ENCODE data around the gene SLC38A7.

- TF ChIP-seq, protein P1, sequence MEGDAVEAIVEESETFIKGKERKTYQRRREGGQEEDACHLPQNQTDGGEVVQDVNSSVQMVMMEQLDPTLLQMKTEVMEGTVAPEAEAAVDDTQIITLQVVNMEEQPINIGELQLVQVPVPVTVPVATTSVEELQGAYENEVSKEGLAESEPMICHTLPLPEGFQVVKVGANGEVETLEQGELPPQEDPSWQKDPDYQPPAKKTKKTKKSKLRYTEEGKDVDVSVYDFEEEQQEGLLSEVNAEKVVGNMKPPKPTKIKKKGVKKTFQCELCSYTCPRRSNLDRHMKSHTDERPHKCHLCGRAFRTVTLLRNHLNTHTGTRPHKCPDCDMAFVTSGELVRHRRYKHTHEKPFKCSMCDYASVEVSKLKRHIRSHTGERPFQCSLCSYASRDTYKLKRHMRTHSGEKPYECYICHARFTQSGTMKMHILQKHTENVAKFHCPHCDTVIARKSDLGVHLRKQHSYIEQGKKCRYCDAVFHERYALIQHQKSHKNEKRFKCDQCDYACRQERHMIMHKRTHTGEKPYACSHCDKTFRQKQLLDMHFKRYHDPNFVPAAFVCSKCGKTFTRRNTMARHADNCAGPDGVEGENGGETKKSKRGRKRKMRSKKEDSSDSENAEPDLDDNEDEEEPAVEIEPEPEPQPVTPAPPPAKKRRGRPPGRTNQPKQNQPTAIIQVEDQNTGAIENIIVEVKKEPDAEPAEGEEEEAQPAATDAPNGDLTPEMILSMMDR (IDR thresholded peaks at IDR 0.05), result no peak
- no peak for TF ChIP-seq POLR2A (IDR thresholded peaks at IDR 0.05)
Measured at GRCh38 chr16:58723109-58723508, 38.5 kb upstream of the SLC38A7 start.

Data from body of pancreas (tissue), 4 donors.